Common myeloid progenitor, CD34-positive (primary cell): ENCODE results near the gene PCID2.

Experiments used
- CTCF ChIA-PET: fragments of 350-600 bp; sonication (Branson Sonifier 250); formaldehyde crosslinking; loops from one replicate; lab custom pipeline; 2021; ENCODE audit warnings: antibody characterized with exemption; lab: Charles Lee
- POLR2A ChIA-PET: fragments of 350-600 bp; sonication (Branson Sonifier 250); formaldehyde crosslinking; loops from one replicate; lab custom pipeline; 2021; ENCODE audit warnings: antibody characterized with exemption; lab: Charles Lee
- DNase-seq, 3 donors: peaks; one replicate each; pipeline versions ENCODE4 v3.0.0 to v3.0.0-alpha.2; 2013
- H3K27ac ChIP-seq, 2 experiments: 1 replicate in 1 of 2; 2 replicates in 1 of 2; pipeline ENCODE4 v1.7.0; 2013; ENCODE audit warnings: inconsistent platforms in 2 of 2, low read length in 2 of 2, mild to moderate bottlenecking in 2 of 2, low read depth in 1 of 2, moderate library complexity in 1 of 2; ENCODE audit not compliant: severe bottlenecking in 2 of 2, insufficient read depth in 1 of 2, poor library complexity in 1 of 2
- H3K27me3 ChIP-seq, 5 experiments: replicated peaks in 2 of 5; 1 replicate in 3 of 5; 2 replicates in 2 of 5; pipeline versions ENCODE4 v1.6.1 to v1.7.0; 2013; ENCODE audit warnings: low read length in 4 of 5, mild to moderate bottlenecking in 2 of 5, moderate library complexity in 2 of 5, inconsistent platforms in 1 of 5; ENCODE audit not compliant: insufficient read depth in 5 of 5, control insufficient read depth in 4 of 5
- H3K36me3 ChIP-seq, 4 experiments: 1 replicate in 2 of 4; 2 replicates in 2 of 4; pipeline versions ENCODE4 v1.6.1 to v1.7.0; 2013; ENCODE audit warnings: low read length in 3 of 4, control low read depth in 1 of 4, mild to moderate bottlenecking in 1 of 4; ENCODE audit not compliant: control insufficient read depth in 4 of 4, insufficient read depth in 4 of 4
- H3K4me1 ChIP-seq, 4 experiments: 1 replicate in 3 of 4; 2 replicates in 1 of 4; pipeline versions ENCODE4 v1.6.1 to v1.7.1; 2013; ENCODE audit warnings: low read length in 3 of 4, mild to moderate bottlenecking in 3 of 4, control low read depth in 1 of 4, inconsistent platforms in 1 of 4, moderate library complexity in 1 of 4; ENCODE audit not compliant: control insufficient read depth in 4 of 4, insufficient read depth in 4 of 4; ENCODE audit errors: control extremely low read depth in 1 of 4
- H3K4me3 ChIP-seq, 7 experiments: 1 replicate in 4 of 7; 2 replicates in 3 of 7; pipeline versions ENCODE4 v1.5.1 to v1.7.0; 2013; ENCODE audit warnings: mild to moderate bottlenecking in 7 of 7, low read length in 6 of 7, moderate library complexity in 6 of 7, inconsistent platforms in 2 of 7, low read depth in 2 of 7, control low read depth in 1 of 7; ENCODE audit not compliant: insufficient read depth in 4 of 7, control insufficient read depth in 1 of 7; ENCODE audit errors: extremely low read depth in 1 of 7
- H3K9me3 ChIP-seq, 5 experiments: 1 replicate in 4 of 5; 2 replicates in 1 of 5; pipeline versions ENCODE4 v1.6.1 to v1.7.1; 2013; ENCODE audit warnings: low read length in 4 of 5, mild to moderate bottlenecking in 2 of 5, inconsistent platforms in 1 of 5, low read depth in 1 of 5, moderate library complexity in 1 of 5; ENCODE audit not compliant: control insufficient read depth in 4 of 5, insufficient read depth in 2 of 5; ENCODE audit errors: control extremely low read depth in 1 of 5
- WGBS: methylation state at CpG from one replicate; pipeline ENCODE4 v1.1.5; 2013; ENCODE audit not compliant: insufficient coverage; 5-methylcytosine and 5-hydroxymethylcytosine counted together

PCID2 gene

DNA sequence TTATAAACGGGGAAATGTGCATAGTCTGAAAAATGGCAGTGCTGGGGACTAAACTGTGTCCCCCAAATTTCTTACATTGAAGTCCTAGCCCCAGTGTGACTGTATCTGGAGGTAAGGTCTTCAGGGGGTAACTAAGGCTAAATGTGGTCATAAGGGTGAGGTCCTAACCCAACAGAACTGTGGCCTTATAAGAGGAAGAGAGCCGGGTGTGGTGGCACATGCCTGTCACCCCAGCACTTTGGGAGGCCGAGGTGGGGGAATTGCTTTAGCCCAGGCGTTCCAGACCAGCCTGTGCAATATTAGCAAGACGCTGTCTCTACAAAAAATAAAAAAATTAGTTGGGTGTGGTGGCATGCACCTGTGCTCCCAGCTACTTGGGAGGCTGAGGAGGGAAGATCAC is 32.2 kb downstream of the PCID2 start:
- no peak for DNase-seq
- 62% methylated on average over 4 of the region's 5 CpGs for WGBS
- CTCF ChIA-PET = interaction anchor here (0.9 kb wide), 1 partner anchor 146 kb away, joined by 3 read pairs; no protein-coding TSS in a partner anchor
- Histone ChIP-seq H3K4me1 (peaks cover 0 to 4% (median under 1%) of the 10 kb centered on the region in 4 experiments), H3K27me3 (no peaks in the 10 kb centered on the region), H3K27ac (no peak overlapping the region), H3K9me3 (no peaks in the 10 kb centered on the region), H3K36me3 (peaks cover 13 to 90% (median 53%) of the 10 kb centered on the region in 4 experiments), H3K4me3 (no peak overlapping the region)
- POLR2A ChIA-PET = interaction anchor here (0.6 to 0.7 kb wide), 2 partner anchors 79 to 564 kb away, joined by 3 read pairs; no protein-coding TSS in a partner anchor

DNA sequence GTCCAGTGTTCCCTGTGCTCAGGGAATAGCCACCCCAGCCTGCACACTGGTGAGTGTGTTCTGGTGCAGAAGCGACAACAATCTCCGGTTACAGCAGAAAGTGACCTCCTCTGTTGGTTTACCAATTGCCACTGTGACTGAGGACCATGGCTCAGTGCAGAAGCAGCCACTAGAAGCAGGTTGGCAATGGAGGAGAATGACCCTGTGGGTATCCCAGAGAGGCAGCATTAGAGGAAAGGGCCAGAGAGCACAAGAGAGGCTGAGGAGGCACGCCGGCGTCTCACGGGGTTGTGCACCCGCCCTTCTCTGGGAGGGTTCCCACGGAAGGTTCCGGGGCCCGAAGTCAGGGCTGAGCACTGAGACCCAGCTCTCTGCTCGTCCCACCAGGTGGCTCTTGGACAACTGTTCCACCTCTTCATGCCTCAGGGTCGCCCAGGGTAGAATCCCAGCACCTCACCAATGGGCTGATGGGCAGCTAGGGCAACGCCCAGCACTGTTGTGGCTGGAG is 36.0 kb downstream of the PCID2 start:
- H3K27me3 ChIP-seq = no peaks in the 10 kb centered on the region
- ChIA-PET POLR2A (no interaction called here), CTCF (no interaction called here)
- H3K36me3 ChIP-seq = peaks cover 7 to 65% (median 28%) of the 10 kb centered on the region in 4 experiments
- no peak for DNase-seq
- H3K27ac ChIP-seq = no peak overlapping the region
- peaks cover 0 to 14% (median 7%) of the 10 kb centered on the region in 4 experiments for H3K4me1 ChIP-seq
- peaks cover 0 to 3% (median 2%) of the 10 kb centered on the region in 5 experiments for H3K9me3 ChIP-seq
- 95% methylated on average over 12 of the region's 13 CpGs for WGBS
- no peak overlapping the region for H3K4me3 ChIP-seq

DNA sequence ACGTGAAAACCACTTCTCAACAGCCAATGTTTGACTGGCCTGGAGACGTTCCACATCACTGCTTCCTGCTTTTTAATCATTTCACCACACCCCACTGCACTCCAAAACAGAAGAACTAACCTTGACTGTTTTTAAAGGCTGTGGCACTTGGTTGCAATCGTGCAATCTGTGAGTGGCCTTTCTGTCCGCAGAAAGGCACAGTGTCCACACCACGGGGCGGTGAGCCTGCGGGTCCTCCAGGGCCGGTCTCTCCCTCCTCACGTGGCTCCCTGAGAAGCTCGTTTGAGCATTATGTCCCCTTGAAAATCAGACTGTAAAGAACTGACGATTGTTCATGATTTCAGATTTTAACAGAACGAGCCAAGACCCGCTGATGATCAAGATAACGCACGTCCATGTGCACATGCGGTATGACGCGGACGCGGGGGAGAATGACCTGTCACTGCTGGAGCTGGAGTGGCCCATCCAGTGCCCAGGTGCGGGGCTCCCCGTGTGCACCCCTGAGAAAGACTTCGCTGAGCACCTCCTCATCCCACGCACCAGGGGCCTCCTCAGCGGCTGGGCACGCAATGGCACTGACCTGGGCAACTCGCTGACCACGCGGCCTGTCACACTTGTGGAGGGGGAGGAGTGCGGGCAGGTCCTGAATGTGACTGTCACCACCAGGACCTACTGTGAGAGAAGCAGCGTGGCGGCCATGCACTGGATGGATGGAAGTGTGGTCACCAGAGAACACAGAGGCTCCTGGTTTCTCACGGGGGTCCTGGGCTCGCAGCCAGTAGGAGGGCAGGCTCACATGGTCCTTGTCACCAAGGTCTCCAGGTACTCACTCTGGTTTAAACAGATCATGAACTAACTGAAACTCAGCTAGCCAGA is 37.0 kb downstream of the PCID2 start:
- Histone ChIP-seq H3K27me3 (no peaks in the 10 kb centered on the region), H3K4me3 (no peak overlapping the region), H3K9me3 (peaks cover 0 to 3% (median 2%) of the 10 kb centered on the region in 5 experiments), H3K4me1 (peaks cover 0 to 14% (median 7%) of the 10 kb centered on the region in 4 experiments), H3K27ac (no peak overlapping the region), H3K36me3 (peaks cover 7 to 57% (median 26%) of the 10 kb centered on the region in 4 experiments)
- WGBS = 90% methylated on average over 33 of the region's 34 CpGs
- POLR2A ChIA-PET = no interaction called here
- no peak for DNase-seq
- CTCF ChIA-PET = no interaction called here

DNA sequence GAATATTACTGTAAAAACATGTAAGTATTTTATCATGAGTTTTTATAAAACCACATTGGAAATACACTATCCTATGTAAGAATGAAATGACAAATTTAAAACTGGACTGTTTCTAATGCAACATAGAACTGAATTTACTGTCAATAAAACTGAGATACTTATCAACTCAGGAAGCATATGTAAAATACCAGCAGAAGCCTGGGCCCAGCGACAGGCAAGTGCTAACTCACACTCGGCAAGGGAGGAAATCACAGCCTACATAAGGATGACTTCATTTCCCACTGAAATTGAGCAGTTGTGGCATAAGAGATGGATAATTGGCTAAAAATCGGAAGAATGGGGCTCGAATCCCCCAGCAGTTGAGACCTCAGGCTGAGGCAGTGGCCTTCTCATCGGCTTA is 38.0 kb downstream of the PCID2 start:
- Histone ChIP-seq H3K4me3 (no peak overlapping the region), H3K27ac (peak overlapping the region in 1 of 2 experiments; percentile 14), H3K27me3 (no peaks in the 10 kb centered on the region), H3K4me1 (peaks cover 0 to 14% (median 7%) of the 10 kb centered on the region in 4 experiments), H3K9me3 (peaks cover 0 to 3% (median 2%) of the 10 kb centered on the region in 5 experiments), H3K36me3 (peaks cover 7 to 47% (median 20%) of the 10 kb centered on the region in 4 experiments)
- WGBS = 22% methylated on average over 3 of the region's 5 CpGs
- DNase-seq = peak in 2 of 3 donors; percentile 58 to 71
- POLR2A ChIA-PET = no interaction called here
- CTCF ChIA-PET = interaction anchor here (1.0 kb wide), 1 partner anchor 39 kb away, joined by 5 read pairs; the partner anchor contains the start of gene CUL4A

DNA sequence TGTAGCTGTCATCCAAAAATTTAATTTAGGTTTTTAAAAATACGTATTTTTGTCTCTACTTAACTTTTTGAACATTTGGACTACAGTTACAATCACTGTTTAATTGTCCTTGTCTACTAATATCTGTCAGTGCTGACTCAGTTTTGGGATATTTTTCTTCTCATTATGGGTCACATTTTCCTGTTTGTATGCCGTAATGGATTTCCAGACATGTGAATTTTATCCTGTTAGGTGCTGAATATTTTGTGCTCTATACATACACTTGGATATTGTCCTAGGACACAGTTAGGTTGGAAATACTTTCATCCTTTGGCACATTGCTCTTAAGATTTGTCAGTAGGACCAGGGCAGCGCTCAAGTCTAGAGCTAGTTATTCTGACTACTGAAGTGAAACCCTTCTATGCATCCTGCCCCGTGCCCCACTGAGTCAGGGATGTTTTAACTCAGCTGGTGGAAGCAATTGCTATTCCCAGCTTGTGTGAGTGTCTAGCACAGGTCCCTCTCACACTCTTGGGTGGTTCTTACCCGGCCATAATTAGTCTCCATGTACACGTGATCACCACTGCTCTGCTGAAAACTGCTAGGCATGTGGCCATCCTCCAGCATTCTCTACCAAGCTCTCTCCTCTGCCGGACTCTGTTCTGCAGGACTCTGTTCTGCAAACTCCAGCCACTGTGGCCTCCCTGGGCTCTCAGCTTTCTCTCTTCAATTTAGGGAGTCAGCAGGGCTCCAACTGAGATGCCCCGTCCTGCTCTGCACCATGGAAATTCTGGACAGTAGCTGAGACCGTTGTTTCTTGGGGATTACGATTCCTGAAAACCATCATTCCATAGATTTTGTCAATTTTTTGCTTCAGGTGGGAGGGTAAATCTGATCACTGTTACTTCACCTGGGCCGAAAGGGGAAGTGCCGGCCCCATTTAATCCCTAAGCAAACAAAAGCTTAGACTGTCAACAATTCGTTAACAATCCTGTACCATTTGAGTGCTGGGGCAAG is 38.9 kb downstream of the PCID2 start:
- CTCF ChIA-PET = interaction anchor here (1.0 to 1.2 kb wide), 2 partner anchors 14 to 40 kb away, joined by 3 to 5 read pairs; partner anchors contain the start of gene CUL4A
- POLR2A ChIA-PET = no interaction called here

DNA sequence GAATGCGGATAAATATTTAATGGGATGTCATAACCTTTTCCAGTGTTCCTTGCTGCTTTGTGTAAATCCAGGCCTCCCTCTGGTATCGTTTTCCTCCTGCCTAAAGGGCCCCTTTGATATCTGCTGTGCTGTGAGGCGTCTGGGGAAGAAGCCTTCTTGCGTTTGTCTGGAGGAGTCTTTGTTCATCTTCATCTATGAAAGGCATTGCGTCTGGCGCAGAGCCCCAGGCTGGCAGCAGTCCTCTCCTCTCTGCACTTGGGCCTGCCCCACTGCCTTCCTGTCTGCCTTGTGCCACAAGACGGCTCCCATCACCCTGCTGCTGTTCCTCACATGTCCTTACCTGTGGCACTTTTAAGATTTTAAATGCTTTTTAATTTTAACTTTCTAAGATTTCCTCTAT is 40.3 kb downstream of the PCID2 start:
- DNase-seq = no peak
- POLR2A ChIA-PET = interaction anchor here (0.6 kb wide), 1 partner anchor 133 kb away, joined by 3 read pairs; no protein-coding TSS in a partner anchor
- CTCF ChIA-PET = no interaction called here
- WGBS = 98% methylated on average over 5 of the region's 7 CpGs
- Histone ChIP-seq H3K36me3 (peaks cover 5 to 32% (median 9%) of the 10 kb centered on the region in 4 experiments), H3K27me3 (peaks cover 0 to 2% (median 0%) of the 10 kb centered on the region in 5 experiments), H3K4me3 (no peak overlapping the region), H3K4me1 (peaks cover 0 to 24% (median 10%) of the 10 kb centered on the region in 4 experiments), H3K27ac (no peak overlapping the region), H3K9me3 (peaks cover 0 to 3% (median 2%) of the 10 kb centered on the region in 5 experiments)

More for the DNA sequence above, 38.9 kb downstream of the PCID2 start:
- H3K27ac ChIP-seq = no peak overlapping the region
- no peaks in the 10 kb centered on the region for H3K27me3 ChIP-seq
- 97% methylated on average over 9 of the region's 13 CpGs for WGBS
- DNase-seq = no peak
- no peak overlapping the region for H3K4me3 ChIP-seq
- H3K9me3 ChIP-seq = peaks cover 0 to 3% (median 2%) of the 10 kb centered on the region in 5 experiments
- peaks cover 0 to 18% (median 9%) of the 10 kb centered on the region in 4 experiments for H3K4me1 ChIP-seq
- peaks cover 7 to 38% (median 12%) of the 10 kb centered on the region in 4 experiments for H3K36me3 ChIP-seq
